Stimulated activated naive CD8-positive, alpha-beta T cell treated with anti-CD3 and anti-CD28 coated beads, Interleukin-15, Interleukin-2, amounts not matched to agents 100 ng/mL and 50 ng/mL, for 24 hours (primary cell): Measurements from ENCODE around the gene SAP30BP.

ENCODE experiments used
- H3K27ac Mint-ChIP-seq: one replicate; pipeline ENCODE4 v1.8.0; 2021; ENCODE audit warnings: mild to moderate bottlenecking, mixed read lengths
- H3K27me3 Mint-ChIP-seq: one replicate; pipeline ENCODE4 v1.8.0; 2021; ENCODE audit warnings: mixed read lengths
- H3K36me3 Mint-ChIP-seq: one replicate; pipeline ENCODE4 v1.8.0; 2021; ENCODE audit warnings: low read depth, mixed read lengths
- H3K4me1 Mint-ChIP-seq: one replicate; pipeline ENCODE4 v1.8.0; 2021; ENCODE audit warnings: low read depth, mixed read lengths
- H3K4me3 Mint-ChIP-seq: one replicate; pipeline ENCODE4 v1.8.0; 2021; ENCODE audit warnings: mild to moderate bottlenecking, mixed read lengths
- H3K9me3 Mint-ChIP-seq: one replicate; pipeline ENCODE4 v1.8.0; 2021; ENCODE audit warnings: mixed read lengths

The SAP30BP gene

GRCh38 chr17:75666959-75667790, at the start of gene SAP30BP, which contains the start of gene RECQL5:
Gene SAP30BP (plus strand): TSS chr17:75667338. CDS start chr17:75667373, 35 bp downstream.
Gene RECQL5 (minus strand): TSS chr17:75667154. CDS start chr17:75666557, 597 bp downstream.
- Mint-ChIP-seq H3K27me3 (no peaks in the 10 kb centered on the region), H3K9me3 (no peaks in the 10 kb centered on the region), H3K27ac (no peak within 1 kb of the TSS), H3K36me3 (peaks cover 41% of the 10 kb centered on the region), H3K4me1 (peaks cover 34% of the 10 kb centered on the region), H3K4me3 (no peak within 1 kb of the TSS)

- Mint-ChIP-seq H3K4me3 (no peak overlapping the region), H3K9me3 (no peaks in the 10 kb centered on the region), H3K27me3 (no peaks in the 10 kb centered on the region), H3K4me1 (no peaks in the 10 kb centered on the region), H3K27ac (no peak overlapping the region), H3K36me3 (no peaks in the 10 kb centered on the region)
These were observed 49.5 kb upstream of the SAP30BP start for GRCh38 chr17:75617675-75618074.

- Mint-ChIP-seq H3K27ac (no peak overlapping the region), H3K27me3 (no peaks in the 10 kb centered on the region), H3K9me3 (no peaks in the 10 kb centered on the region), H3K36me3 (no peaks in the 10 kb centered on the region), H3K4me1 (no peaks in the 10 kb centered on the region), H3K4me3 (no peak overlapping the region)
These were observed 47.4 kb upstream of the SAP30BP start for GRCh38 chr17:75619506-75620431.

- H3K4me1 Mint-ChIP-seq, result no peaks in the 10 kb centered on the region
- no peaks in the 10 kb centered on the region for H3K27me3 Mint-ChIP-seq
- no peak overlapping the region for H3K27ac Mint-ChIP-seq
- no peaks in the 10 kb centered on the region for H3K36me3 Mint-ChIP-seq
- H3K9me3 Mint-ChIP-seq, result no peaks in the 10 kb centered on the region
- no peak overlapping the region for H3K4me3 Mint-ChIP-seq
These were observed 45.6 kb upstream of the SAP30BP start for GRCh38 chr17:75621489-75621888.

GRCh38 chr17:75622076-75622475, 45.1 kb upstream of the SAP30BP start:
- H3K4me1 Mint-ChIP-seq, result no peaks in the 10 kb centered on the region

GRCh38 chr17:75622771-75623273, 44.3 kb upstream of the SAP30BP start:
- Mint-ChIP-seq H3K4me3 (no peak overlapping the region), H3K27me3 (no peaks in the 10 kb centered on the region), H3K27ac (no peak overlapping the region)

More at GRCh38 chr17:75622076-75622475, 45.1 kb upstream of the SAP30BP start:
- no peaks in the 10 kb centered on the region for H3K36me3 Mint-ChIP-seq
- H3K27me3 Mint-ChIP-seq, result no peaks in the 10 kb centered on the region
- no peaks in the 10 kb centered on the region for H3K9me3 Mint-ChIP-seq
- H3K4me3 Mint-ChIP-seq, result no peak overlapping the region
- no peak overlapping the region for H3K27ac Mint-ChIP-seq

GRCh38 chr17:75623386-75623785, 43.8 kb upstream of the SAP30BP start:
- no peaks in the 10 kb centered on the region for H3K9me3 Mint-ChIP-seq
- H3K4me1 Mint-ChIP-seq, result no peaks in the 10 kb centered on the region
- no peak overlapping the region for H3K4me3 Mint-ChIP-seq
- no peaks in the 10 kb centered on the region for H3K27me3 Mint-ChIP-seq
- H3K27ac Mint-ChIP-seq, result no peak overlapping the region
- no peaks in the 10 kb centered on the region for H3K36me3 Mint-ChIP-seq

More at GRCh38 chr17:75622771-75623273, 44.3 kb upstream of the SAP30BP start:
- Mint-ChIP-seq H3K9me3 (no peaks in the 10 kb centered on the region), H3K36me3 (no peaks in the 10 kb centered on the region), H3K4me1 (no peaks in the 10 kb centered on the region)

GRCh38 chr17:75624021-75624420, 43.1 kb upstream of the SAP30BP start:
- no peaks in the 10 kb centered on the region for H3K36me3 Mint-ChIP-seq
- no peak overlapping the region for H3K4me3 Mint-ChIP-seq
- H3K9me3 Mint-ChIP-seq, result no peaks in the 10 kb centered on the region
- H3K4me1 Mint-ChIP-seq, result no peaks in the 10 kb centered on the region
- no peaks in the 10 kb centered on the region for H3K27me3 Mint-ChIP-seq
- H3K27ac Mint-ChIP-seq, result no peak overlapping the region

GRCh38 chr17:75624714-75625345, 42.3 kb upstream of the SAP30BP start:
- no peaks in the 10 kb centered on the region for H3K9me3 Mint-ChIP-seq
- no peaks in the 10 kb centered on the region for H3K4me1 Mint-ChIP-seq
- H3K4me3 Mint-ChIP-seq, result no peak overlapping the region
- no peaks in the 10 kb centered on the region for H3K36me3 Mint-ChIP-seq
- H3K27ac Mint-ChIP-seq, result no peak overlapping the region
- no peaks in the 10 kb centered on the region for H3K27me3 Mint-ChIP-seq

GRCh38 chr17:75625813-75626486, 41.2 kb upstream of the SAP30BP start:
- Mint-ChIP-seq H3K27ac (no peak overlapping the region), H3K9me3 (no peaks in the 10 kb centered on the region), H3K36me3 (no peaks in the 10 kb centered on the region), H3K27me3 (no peaks in the 10 kb centered on the region), H3K4me3 (no peak overlapping the region), H3K4me1 (no peaks in the 10 kb centered on the region)

GRCh38 chr17:75626496-75627038, 40.6 kb upstream of the SAP30BP start:
- H3K27me3 Mint-ChIP-seq, result no peaks in the 10 kb centered on the region
- no peak overlapping the region for H3K4me3 Mint-ChIP-seq
- no peaks in the 10 kb centered on the region for H3K9me3 Mint-ChIP-seq
- H3K36me3 Mint-ChIP-seq, result no peaks in the 10 kb centered on the region
- H3K27ac Mint-ChIP-seq, result no peak overlapping the region
- H3K4me1 Mint-ChIP-seq, result no peaks in the 10 kb centered on the region

- H3K27me3 Mint-ChIP-seq, result no peaks in the 10 kb centered on the region
- no peaks in the 10 kb centered on the region for H3K36me3 Mint-ChIP-seq
- H3K27ac Mint-ChIP-seq, result no peak overlapping the region
- H3K4me3 Mint-ChIP-seq, result no peak overlapping the region
- H3K9me3 Mint-ChIP-seq, result no peaks in the 10 kb centered on the region
- no peaks in the 10 kb centered on the region for H3K4me1 Mint-ChIP-seq
These were observed 40.0 kb upstream of the SAP30BP start for GRCh38 chr17:75627094-75627493.

- Mint-ChIP-seq H3K27ac (no peak overlapping the region), H3K36me3 (no peaks in the 10 kb centered on the region), H3K9me3 (no peaks in the 10 kb centered on the region), H3K27me3 (no peaks in the 10 kb centered on the region), H3K4me3 (no peak overlapping the region), H3K4me1 (no peaks in the 10 kb centered on the region)
These were observed 38.7 kb upstream of the SAP30BP start for GRCh38 chr17:75628425-75628824.

GRCh38 chr17:75629157-75629556, 38.0 kb upstream of the SAP30BP start:
- Mint-ChIP-seq H3K4me1 (peaks cover 4% of the 10 kb centered on the region), H3K36me3 (no peaks in the 10 kb centered on the region), H3K9me3 (no peaks in the 10 kb centered on the region), H3K4me3 (no peak overlapping the region), H3K27ac (no peak overlapping the region), H3K27me3 (no peaks in the 10 kb centered on the region)
